Muscle layer of colon (tissue), 2 donors: ENCODE measurements around the gene EIF4E2.

Experiments used
- H3K27ac ChIP-seq: one replicate; pipeline ENCODE4 v1.7.0; 2013; ENCODE audit warnings: low read depth, mild to moderate bottlenecking, low read length, moderate library complexity
- H3K27me3 ChIP-seq, 2 donors: one replicate each; pipeline ENCODE4 v1.7.0; 2013; ENCODE audit warnings: low read length in 2 of 2, mild to moderate bottlenecking in 2 of 2; ENCODE audit not compliant: insufficient read depth in 2 of 2, control insufficient read depth in 1 of 2
- H3K36me3 ChIP-seq: one replicate; pipeline ENCODE4 v1.7.0; 2013; ENCODE audit warnings: mild to moderate bottlenecking, low read length; ENCODE audit not compliant: insufficient read depth
- H3K4me1 ChIP-seq: one replicate; pipeline ENCODE4 v1.7.0; 2013; ENCODE audit warnings: mild to moderate bottlenecking, low read length; ENCODE audit not compliant: insufficient read depth
- H3K4me3 ChIP-seq, 2 donors: one replicate each; pipeline ENCODE4 v1.7.0; 2013; ENCODE audit warnings: low read length in 2 of 2, low read depth in 1 of 2, mild to moderate bottlenecking in 1 of 2, moderate library complexity in 1 of 2
- H3K9ac ChIP-seq: one replicate; pipeline ENCODE4 v1.7.0; 2013; ENCODE audit warnings: low read length
- H3K9me3 ChIP-seq: one replicate; pipeline ENCODE4 v1.7.0; 2013; ENCODE audit warnings: mild to moderate bottlenecking, low read length
- donor health status: abdominal sarcoma.
- donor health status: Adenocarcinoma of cecum.

EIF4E2 gene

GRCh38 chr2:232511336-232511890 is 39.1 kb upstream of the EIF4E2 start:
- Histone ChIP-seq H3K4me1 (no peaks in the 10 kb centered on the region), H3K27ac (no peak overlapping the region), H3K4me3 (no peak overlapping the region), H3K9ac (no peak overlapping the region), H3K27me3 (no peaks in the 10 kb centered on the region), H3K36me3 (no peaks in the 10 kb centered on the region), H3K9me3 (no peaks in the 10 kb centered on the region)

DNA sequence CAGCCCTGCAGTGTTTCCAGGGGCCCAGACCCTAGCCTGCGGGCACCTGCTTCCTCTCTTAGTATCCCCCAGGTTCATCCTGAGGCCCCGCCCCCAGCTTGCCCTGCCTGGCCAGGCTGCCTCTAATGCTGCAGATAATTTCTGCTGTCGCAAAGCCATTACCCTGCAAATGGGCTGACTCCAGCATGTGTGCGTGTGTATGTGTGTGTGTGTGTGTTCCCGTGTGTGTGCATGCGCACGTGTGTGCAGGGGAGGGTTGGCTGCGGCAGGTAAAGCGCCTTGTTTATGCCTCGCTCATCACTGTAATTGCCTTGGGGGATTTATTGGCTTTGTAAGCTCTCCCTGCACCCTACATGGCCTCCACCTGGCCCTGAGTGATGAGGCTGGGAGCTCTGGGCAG is 37.9 kb upstream of the EIF4E2 start:
- no peaks in the 10 kb centered on the region for H3K27me3 ChIP-seq
- no peak overlapping the region for H3K4me3 ChIP-seq
- H3K4me1 ChIP-seq: no peaks in the 10 kb centered on the region
- H3K27ac ChIP-seq: no peak overlapping the region
- no peaks in the 10 kb centered on the region for H3K9me3 ChIP-seq
- H3K9ac ChIP-seq: no peak overlapping the region
- H3K36me3 ChIP-seq: no peaks in the 10 kb centered on the region

DNA sequence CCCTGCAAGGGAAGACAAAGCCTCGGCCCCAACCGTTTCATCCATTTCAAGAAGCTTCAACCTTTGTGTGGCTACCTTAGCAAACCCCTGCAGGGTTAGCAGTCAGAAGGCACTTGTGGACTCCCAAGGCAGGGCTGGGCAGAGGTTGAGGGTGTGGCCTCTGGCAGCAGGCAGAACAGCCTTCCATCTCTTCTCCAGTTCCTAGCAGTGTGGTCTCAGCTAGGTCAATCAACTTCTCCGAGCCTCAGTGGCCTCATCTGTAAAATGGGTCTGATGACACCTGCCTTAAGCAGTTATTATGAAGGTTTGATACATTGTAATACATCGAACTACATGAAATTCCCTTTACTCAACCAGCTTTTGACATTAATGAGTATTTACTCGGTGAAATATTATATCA is 37.1 kb upstream of the EIF4E2 start:
- H3K4me3 ChIP-seq: no peak overlapping the region
- no peak overlapping the region for H3K27ac ChIP-seq
- H3K9ac ChIP-seq: no peak overlapping the region
- H3K9me3 ChIP-seq: no peaks in the 10 kb centered on the region
- H3K4me1 ChIP-seq: no peaks in the 10 kb centered on the region
- no peaks in the 10 kb centered on the region for H3K27me3 ChIP-seq
- no peaks in the 10 kb centered on the region for H3K36me3 ChIP-seq

DNA sequence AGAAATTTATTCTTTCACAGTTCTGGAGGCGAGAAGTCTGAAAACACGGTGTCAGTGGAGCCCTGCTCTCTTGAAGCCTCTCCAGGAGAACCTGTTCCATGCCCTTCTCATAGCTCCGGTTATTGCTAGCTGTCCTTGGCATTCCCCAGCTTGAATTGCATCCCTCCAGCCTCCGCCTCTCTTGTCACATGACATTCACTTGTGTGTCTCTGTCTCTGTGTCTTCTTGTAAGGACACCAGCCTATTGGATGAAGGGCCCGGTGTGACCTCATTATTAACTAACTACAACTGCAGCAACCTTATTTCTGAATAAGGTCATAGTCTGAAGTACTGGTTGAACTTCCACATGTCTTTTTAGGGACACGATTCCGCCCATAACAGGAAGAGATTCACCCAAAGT is 34.9 kb upstream of the EIF4E2 start:
- H3K9ac ChIP-seq: no peak overlapping the region
- peaks cover 0 to 6% of the 10 kb centered on the region in 2 donors for H3K27me3 ChIP-seq
- H3K4me3 ChIP-seq: no peak overlapping the region

GRCh38 chr2:232516551-232516950 is 33.9 kb upstream of the EIF4E2 start:
- H3K4me1 ChIP-seq: no peaks in the 10 kb centered on the region
- no peak overlapping the region for H3K4me3 ChIP-seq
- no peak overlapping the region for H3K9ac ChIP-seq
- H3K27ac ChIP-seq: no peak overlapping the region
- no peaks in the 10 kb centered on the region for H3K9me3 ChIP-seq
- peaks cover 0 to 15% of the 10 kb centered on the region in 2 donors for H3K27me3 ChIP-seq
- no peaks in the 10 kb centered on the region for H3K36me3 ChIP-seq

More for the DNA sequence above, 34.9 kb upstream of the EIF4E2 start:
- Histone ChIP-seq H3K9me3 (no peaks in the 10 kb centered on the region), H3K4me1 (no peaks in the 10 kb centered on the region), H3K36me3 (no peaks in the 10 kb centered on the region), H3K27ac (no peak overlapping the region)

DNA sequence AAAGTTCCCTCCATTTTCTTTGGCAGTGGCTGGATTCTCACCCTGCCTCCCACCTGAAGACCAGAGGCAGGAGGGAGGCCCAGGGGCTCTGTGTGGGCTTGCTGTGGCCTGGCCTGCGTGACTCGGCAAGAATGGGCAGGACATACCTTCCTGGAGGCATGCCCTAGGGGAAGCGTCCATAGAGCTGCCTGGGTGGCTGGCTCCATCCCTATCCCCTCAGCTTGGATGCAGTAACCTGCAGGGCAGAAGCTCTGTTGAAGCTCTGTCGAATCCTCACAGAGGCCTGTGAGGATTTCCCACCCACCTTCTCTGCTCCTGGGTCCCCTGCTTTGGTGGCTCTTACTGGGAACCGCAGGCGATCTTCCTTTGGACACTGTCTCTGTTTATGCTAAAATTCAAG is 31.6 kb upstream of the EIF4E2 start:
- Histone ChIP-seq H3K9me3 (no peaks in the 10 kb centered on the region), H3K27ac (no peak overlapping the region), H3K4me3 (no peak overlapping the region), H3K36me3 (no peaks in the 10 kb centered on the region), H3K27me3 (peaks cover 14 to 38% of the 10 kb centered on the region in 2 donors), H3K4me1 (no peaks in the 10 kb centered on the region), H3K9ac (no peak overlapping the region)

DNA sequence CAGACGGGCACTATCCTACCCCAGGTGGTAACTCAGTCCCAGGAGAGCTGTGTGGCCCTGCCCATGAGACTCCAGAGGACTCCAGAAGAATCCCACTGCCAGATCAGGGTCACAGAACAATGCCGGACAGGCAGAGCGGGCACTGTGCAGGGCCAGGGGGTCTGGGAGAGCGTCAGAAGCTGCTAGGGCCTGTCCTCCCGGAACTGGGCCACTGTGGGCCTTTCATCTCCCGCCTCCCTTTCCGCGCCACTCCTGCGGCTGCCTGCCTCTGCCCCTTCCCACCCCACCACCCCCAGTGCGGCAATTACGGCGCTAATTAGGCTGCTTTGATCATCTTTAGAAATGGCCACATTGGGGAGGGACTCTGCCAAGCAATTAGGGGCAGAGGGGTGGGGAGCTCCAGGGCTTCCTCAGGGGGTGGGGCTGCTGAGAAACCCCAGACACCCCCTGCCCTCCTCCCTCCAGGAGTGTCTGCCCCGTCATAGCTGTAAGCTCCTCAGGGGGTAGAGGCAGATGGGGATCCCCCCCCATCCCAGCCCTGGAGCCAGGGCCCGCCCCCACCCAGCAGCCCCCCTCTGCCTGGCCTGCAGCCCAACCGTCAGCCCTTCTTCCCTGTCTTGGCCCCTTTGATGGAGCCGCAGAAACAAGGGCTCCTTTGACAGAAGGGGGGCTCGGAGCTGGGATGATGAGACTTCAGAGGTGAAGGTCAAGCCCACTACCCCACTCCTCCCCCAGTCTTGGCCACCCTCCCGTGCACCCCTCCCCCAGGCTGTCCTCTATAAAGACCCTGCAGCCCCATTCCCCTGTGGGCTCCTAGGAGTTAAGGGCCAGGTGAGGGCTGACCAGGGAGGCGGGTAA is 30.7 kb upstream of the EIF4E2 start, which contains the start of gene PRSS56:
TSS of gene PRSS56 (plus strand) at position 808 of the 858 bp plus-strand sequence. CDS start 211 bp downstream, outside the sequence.
- H3K9ac ChIP-seq: no peak within 1 kb of the TSS
- H3K27me3 ChIP-seq: peaks cover 14 to 47% of the 10 kb centered on the region in 2 donors
- H3K36me3 ChIP-seq: no peaks in the 10 kb centered on the region
- no peaks in the 10 kb centered on the region for H3K4me1 ChIP-seq
- no peak within 1 kb of the TSS for H3K27ac ChIP-seq
- H3K9me3 ChIP-seq: no peaks in the 10 kb centered on the region
- H3K4me3 ChIP-seq: no peak within 1 kb of the TSS

DNA sequence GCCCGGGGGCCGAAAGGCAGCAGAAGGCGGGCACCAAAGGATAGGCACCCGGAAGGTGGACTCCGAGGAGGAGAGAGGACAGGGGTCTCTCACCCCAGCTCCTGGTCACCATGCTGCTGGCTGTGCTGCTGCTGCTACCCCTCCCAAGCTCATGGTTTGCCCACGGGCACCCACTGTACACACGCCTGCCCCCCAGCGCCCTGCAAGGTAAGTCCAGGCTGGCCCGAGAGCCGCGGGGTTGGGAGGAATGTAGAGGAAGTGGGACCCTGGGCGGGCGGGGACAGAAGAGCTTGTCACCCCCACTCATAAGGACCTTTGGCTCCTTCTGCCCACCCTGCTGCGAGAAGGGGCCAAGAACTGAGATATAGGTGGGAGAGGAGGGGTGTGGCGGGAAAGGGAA is 30.0 kb upstream of the EIF4E2 start:
- H3K36me3 ChIP-seq: no peaks in the 10 kb centered on the region
- H3K4me3 ChIP-seq: no peak overlapping the region
- H3K27me3 ChIP-seq: peaks cover 14 to 53% of the 10 kb centered on the region in 2 donors
- no peak overlapping the region for H3K27ac ChIP-seq
- no peaks in the 10 kb centered on the region for H3K4me1 ChIP-seq
- H3K9ac ChIP-seq: no peak overlapping the region
- no peaks in the 10 kb centered on the region for H3K9me3 ChIP-seq

GRCh38 chr2:232521098-232521497 is 29.4 kb upstream of the EIF4E2 start:
- Histone ChIP-seq H3K9ac (no peak overlapping the region), H3K36me3 (no peaks in the 10 kb centered on the region), H3K4me3 (no peak overlapping the region), H3K9me3 (no peaks in the 10 kb centered on the region), H3K27me3 (peaks cover 14 to 53% of the 10 kb centered on the region in 2 donors), H3K27ac (no peak overlapping the region), H3K4me1 (no peaks in the 10 kb centered on the region)

DNA sequence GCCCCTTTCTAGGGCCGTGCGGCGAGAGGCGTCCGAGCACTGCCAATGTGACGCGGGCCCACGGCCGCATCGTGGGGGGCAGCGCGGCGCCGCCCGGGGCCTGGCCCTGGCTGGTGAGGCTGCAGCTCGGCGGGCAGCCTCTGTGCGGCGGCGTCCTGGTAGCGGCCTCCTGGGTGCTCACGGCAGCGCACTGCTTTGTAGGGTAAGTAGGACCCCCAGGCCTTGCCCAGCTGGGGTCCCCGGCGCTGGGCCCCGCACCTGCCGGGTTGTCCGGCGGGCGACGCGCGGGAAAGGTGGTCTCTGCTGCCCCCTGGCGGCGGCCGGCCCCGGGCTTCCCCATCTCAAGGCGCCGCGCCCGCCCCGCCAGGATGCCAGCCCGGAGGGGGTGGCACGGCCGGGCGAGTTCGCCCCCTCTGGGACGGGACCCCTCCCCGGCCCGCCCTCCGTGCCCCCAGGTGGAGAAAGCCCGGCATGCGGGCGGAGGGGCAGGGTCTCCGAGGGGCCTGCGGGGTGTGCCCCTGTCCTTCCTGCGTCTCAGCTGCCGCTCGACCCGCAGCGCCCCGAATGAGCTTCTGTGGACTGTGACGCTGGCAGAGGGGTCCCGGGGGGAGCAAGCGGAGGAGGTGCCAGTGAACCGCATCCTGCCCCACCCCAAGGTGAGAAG is 28.4 kb upstream of the EIF4E2 start:
- no peaks in the 10 kb centered on the region for H3K36me3 ChIP-seq
- H3K4me1 ChIP-seq: no peaks in the 10 kb centered on the region
- peaks cover 14 to 53% of the 10 kb centered on the region in 2 donors for H3K27me3 ChIP-seq
- no peak overlapping the region for H3K27ac ChIP-seq
- no peaks in the 10 kb centered on the region for H3K9me3 ChIP-seq
- no peak overlapping the region for H3K9ac ChIP-seq
- no peak overlapping the region for H3K4me3 ChIP-seq

DNA sequence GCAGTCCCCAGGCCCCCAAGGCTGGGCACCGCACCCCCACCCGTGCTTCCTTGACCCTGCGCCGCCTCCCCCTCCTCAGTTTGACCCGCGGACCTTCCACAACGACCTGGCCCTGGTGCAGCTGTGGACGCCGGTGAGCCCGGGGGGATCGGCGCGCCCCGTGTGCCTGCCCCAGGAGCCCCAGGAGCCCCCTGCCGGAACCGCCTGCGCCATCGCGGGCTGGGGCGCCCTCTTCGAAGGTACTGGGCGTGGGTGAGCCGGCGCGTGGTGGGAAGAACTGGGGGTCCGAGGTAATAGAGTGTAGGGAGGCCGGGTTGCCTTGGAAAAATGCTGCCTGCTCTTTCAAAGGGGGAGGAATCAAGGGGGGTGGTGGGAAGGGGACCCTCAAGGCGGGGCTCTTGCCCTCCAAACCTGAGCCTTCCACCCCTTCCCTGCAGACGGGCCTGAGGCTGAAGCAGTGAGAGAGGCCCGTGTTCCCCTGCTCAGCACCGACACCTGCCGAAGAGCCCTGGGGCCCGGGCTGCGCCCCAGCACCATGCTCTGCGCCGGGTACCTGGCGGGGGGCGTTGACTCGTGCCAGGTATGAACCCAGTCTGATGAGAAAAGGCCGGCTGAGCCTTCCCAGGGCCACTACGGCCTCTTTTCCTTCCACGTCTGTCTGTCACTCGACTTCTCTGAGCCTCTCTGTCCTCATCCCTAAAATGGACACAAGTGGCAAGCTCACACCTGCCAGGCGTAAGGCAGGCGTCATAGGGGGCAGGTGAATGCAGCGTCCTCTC is 27.7 kb upstream of the EIF4E2 start:
- Histone ChIP-seq H3K27ac (no peak overlapping the region), H3K9ac (no peak overlapping the region), H3K36me3 (no peaks in the 10 kb centered on the region), H3K4me1 (no peaks in the 10 kb centered on the region), H3K27me3 (peaks cover 14 to 53% of the 10 kb centered on the region in 2 donors), H3K4me3 (no peak overlapping the region), H3K9me3 (no peaks in the 10 kb centered on the region)
